ENCODE measurements around the gene IGLON5. TPM values are rescaled to one million over a fixed set of nuclear protein-coding genes. Genes with fewer than 3 reads are reported as not detected.

The IGLON5 gene
- total RNA-seq, 1 experiment from 2014 or later: not detected

GRCh38 chr19:51337141-51337860 is 25.9 kb downstream of the IGLON5 start:
- CTCF ChIA-PET: no interaction called here
- Mint-ChIP-seq H3K9me3 (ENCODE audit: low read depth, unreplicated experiment) (no peaks in the 10 kb centered on the region), H3K4me1 (ENCODE audit: low read depth, unreplicated experiment) (peaks cover 23% of the 10 kb centered on the region), H3K27ac (ENCODE audit: unreplicated experiment) (no peak overlapping the region), H3K4me3 (ENCODE audit: low read depth, unreplicated experiment) (no peak overlapping the region), H3K27me3 (ENCODE audit: unreplicated experiment) (no peaks in the 10 kb centered on the region), H3K36me3 (ENCODE audit: insufficient read depth, unreplicated experiment) (peaks cover 20% of the 10 kb centered on the region)
- no TSS peak for BruUV-seq (replicated peaks)
- intact Hi-C loops (cut with micrococcal nuclease; ENCODE audit: unreplicated experiment): loop anchor here (5.0 kb wide), 1 partner anchor 325 kb away; no protein-coding TSS in a partner anchor
- TF ChIP-seq CTCF (IDR thresholded peaks at IDR 0.05; ENCODE audit: unreplicated experiment): no peak
- DNase-seq: no peak

GRCh38 chr19:51337861-51338562 is 26.6 kb downstream of the IGLON5 start:
- Mint-ChIP-seq H3K36me3 (ENCODE audit: insufficient read depth, unreplicated experiment) (peaks cover 27% of the 10 kb centered on the region), H3K4me3 (ENCODE audit: low read depth, unreplicated experiment) (peak overlapping the region; percentile 72), H3K27me3 (ENCODE audit: unreplicated experiment) (no peaks in the 10 kb centered on the region), H3K4me1 (ENCODE audit: low read depth, unreplicated experiment) (peaks cover 30% of the 10 kb centered on the region), H3K9me3 (ENCODE audit: low read depth, unreplicated experiment) (no peaks in the 10 kb centered on the region), H3K27ac (ENCODE audit: unreplicated experiment) (no peak overlapping the region)
- no peak for DNase-seq
- BruUV-seq (replicated peaks): no TSS peak
- intact Hi-C loops (cut with micrococcal nuclease; ENCODE audit: unreplicated experiment): loop anchor here (2.0 to 5.0 kb wide), 2 partner anchors 29 to 324 kb away; partner anchors contain the start of gene ETFB
- CTCF ChIA-PET: no interaction called here
- no peak for TF ChIP-seq CTCF (IDR thresholded peaks at IDR 0.05; ENCODE audit: unreplicated experiment)

GRCh38 chr19:51338563-51339312 is 27.3 kb downstream of the IGLON5 start:
- Mint-ChIP-seq H3K9me3 (ENCODE audit: low read depth, unreplicated experiment) (no peaks in the 10 kb centered on the region), H3K4me3 (ENCODE audit: low read depth, unreplicated experiment) (peak overlapping the region; percentile 72), H3K36me3 (ENCODE audit: insufficient read depth, unreplicated experiment) (peaks cover 29% of the 10 kb centered on the region), H3K4me1 (ENCODE audit: low read depth, unreplicated experiment) (peaks cover 30% of the 10 kb centered on the region), H3K27ac (ENCODE audit: unreplicated experiment) (no peak overlapping the region), H3K27me3 (ENCODE audit: unreplicated experiment) (no peaks in the 10 kb centered on the region)
- DNase-seq: peak; percentile 91
- BruUV-seq (replicated peaks): TSS peak; percentile 42
- peak; percentile 98 for TF ChIP-seq CTCF (IDR thresholded peaks at IDR 0.05; ENCODE audit: unreplicated experiment)
- intact Hi-C loops (cut with micrococcal nuclease; ENCODE audit: unreplicated experiment): loop anchor here (1.0 to 5.0 kb wide), 3 partner anchors 28 to 324 kb away; partner anchors contain the start of gene ETFB
- CTCF ChIA-PET: interaction anchor here (0.9 to 1.5 kb wide), 7 partner anchors 56 to 350 kb away, joined by 3 to 11 read pairs (median 9); no protein-coding TSS in a partner anchor

- H3K9me3 Mint-ChIP-seq (ENCODE audit: low read depth, unreplicated experiment): no peaks in the 10 kb centered on the region
- no TSS peak for BruUV-seq (replicated peaks)
- H3K4me1 Mint-ChIP-seq (ENCODE audit: low read depth, unreplicated experiment): peaks cover 30% of the 10 kb centered on the region
- peak overlapping the region; percentile 72 for H3K4me3 Mint-ChIP-seq (ENCODE audit: low read depth, unreplicated experiment)
- TF ChIP-seq CTCF (IDR thresholded peaks at IDR 0.05; ENCODE audit: unreplicated experiment): no peak
- H3K36me3 Mint-ChIP-seq (ENCODE audit: insufficient read depth, unreplicated experiment): peaks cover 29% of the 10 kb centered on the region
- peak overlapping the region; percentile 50 for H3K27ac Mint-ChIP-seq (ENCODE audit: unreplicated experiment)
- no peaks in the 10 kb centered on the region for H3K27me3 Mint-ChIP-seq (ENCODE audit: unreplicated experiment)
- DNase-seq: no peak
- intact Hi-C loops (cut with micrococcal nuclease; ENCODE audit: unreplicated experiment): loop anchor here (1.0 to 5.0 kb wide), 3 partner anchors 28 to 323 kb away; partner anchors contain the start of gene ETFB
- CTCF ChIA-PET: interaction anchor here (0.6 to 1.5 kb wide), 18 partner anchors 19 to 1753 kb away, joined by 3 to 17 read pairs (median 4); partner anchors contain the start of gene ETFB
These were observed 27.9 kb downstream of the IGLON5 start for GRCh38 chr19:51339313-51339686.

Data from Calu3 (cell line).